H1 (cell line): Measurements from ENCODE around the gene TBC1D32. TPM values are rescaled to one million over a fixed set of nuclear protein-coding genes. Genes with fewer than 3 reads are reported as not detected.

Source experiments
- CTCF ChIA-PET: fragments of 300-600 bp; sonication (Branson Sonifier 250); formaldehyde crosslinking; loops from one replicate; lab custom pipeline; 2021; ENCODE audit not compliant: partially characterized antibody; lab: Charles Lee
- POLR2A ChIA-PET: fragments of 300-600 bp; sonication (Branson Sonifier 250); formaldehyde crosslinking; loops from one replicate; lab custom pipeline; 2021; ENCODE audit warnings: inconsistent platforms; ENCODE audit not compliant: partially characterized antibody; lab: Charles Lee
- DNase-seq, 2 experiments: peaks; one replicate each; pipeline versions ENCODE4 v3.0.0 to v3.0.0-alpha.2; 2010 to 2022; ENCODE audit warnings: low spot score in 2 of 2, low read depth in 1 of 2, mixed read lengths in 1 of 2
- FAIRE-seq: peaks from 2 replicates; lab custom pipeline; 2011; peaks lifted over from hg19 to GRCh38; lab: Jason Lieb, UNC
- H2AFZ ChIP-seq: 2 replicates; pipeline ENCODE4 v1.8.1; 2012; ENCODE audit warnings: low read length, inconsistent platforms
- H2AK5ac ChIP-seq: 2 replicates; pipeline ENCODE4 v1.6.1; 2013; ENCODE audit warnings: low read depth, low read length
- H2BK120ac ChIP-seq: replicated peaks from 2 replicates; pipeline ENCODE3; 2013; ENCODE audit warnings: low read depth, low read length, inconsistent platforms
- H2BK12ac ChIP-seq: 2 replicates; pipeline ENCODE4 v1.6.1; 2013; ENCODE audit warnings: low read depth, low read length
- H2BK15ac ChIP-seq: 2 replicates; pipeline ENCODE4 v1.6.1; 2013; ENCODE audit warnings: low read length
- H2BK20ac ChIP-seq: 2 replicates; pipeline ENCODE4 v1.6.1; 2013; ENCODE audit warnings: low read length
- H2BK5ac ChIP-seq: 2 replicates; pipeline ENCODE4 v1.6.1; 2013; ENCODE audit warnings: low read depth, low read length
- H3K14ac ChIP-seq: 2 replicates; pipeline ENCODE4 v1.6.1; 2013; ENCODE audit warnings: inconsistent platforms; ENCODE audit not compliant: insufficient read length
- H3K18ac ChIP-seq: 2 replicates; pipeline ENCODE4 v1.6.1; 2013; ENCODE audit warnings: low read length; ENCODE audit errors: extremely low read depth
- H3K23ac ChIP-seq: 2 replicates; pipeline ENCODE4 v1.6.1; 2013; ENCODE audit warnings: inconsistent platforms; ENCODE audit not compliant: insufficient read length
- H3K23me2 ChIP-seq: 2 replicates; pipeline ENCODE4 v1.6.1; 2013; ENCODE audit warnings: low read depth, low read length
- H3K27ac ChIP-seq: 2 replicates; pipeline ENCODE4 v1.6.1; 2011; ENCODE audit warnings: low read depth, low read length, inconsistent platforms
- H3K27me3 ChIP-seq, 4 experiments: replicated peaks in 1 of 4; 1 replicate in 1 of 4; 2 replicates in 3 of 4; pipeline versions ENCODE4 v1.6.1 to v1.8.1; 2011 to 2013; ENCODE audit warnings: low read length in 3 of 4, mild to moderate bottlenecking in 3 of 4, inconsistent platforms in 2 of 4, mixed read lengths in 2 of 4, moderate library complexity in 1 of 4; ENCODE audit not compliant: control insufficient read depth in 3 of 4, insufficient read depth in 3 of 4; ENCODE audit errors: extremely low read depth in 1 of 4
- H3K36me3 ChIP-seq, 4 experiments: 2 replicates each; pipeline versions ENCODE4 v1.6.1 to v1.8.1; 2011 to 2013; ENCODE audit warnings: mild to moderate bottlenecking in 4 of 4, low read length in 3 of 4, moderate library complexity in 2 of 4, control low read depth in 1 of 4, inconsistent platforms in 1 of 4; ENCODE audit not compliant: insufficient read depth in 4 of 4, control insufficient read depth in 2 of 4
- H3K4ac ChIP-seq: replicated peaks from 2 replicates; pipeline ENCODE3; 2013; ENCODE audit warnings: low read length, low read depth, mixed read lengths, inconsistent platforms; ENCODE audit not compliant: insufficient read length
- H3K4me1 ChIP-seq, 4 experiments: replicated peaks in 1 of 4; 1 replicate in 1 of 4; 2 replicates in 3 of 4; pipeline versions ENCODE4 v1.6.1 to v1.8.1; 2011 to 2013; ENCODE audit warnings: low read length in 3 of 4, inconsistent platforms in 2 of 4, mixed read lengths in 1 of 4; ENCODE audit not compliant: insufficient read depth in 4 of 4, control insufficient read depth in 3 of 4
- H3K4me2 ChIP-seq, 2 experiments: 2 replicates each; pipeline versions ENCODE4 v1.6.1 to v1.8.1; 2011 to 2013; ENCODE audit warnings: low read depth in 2 of 2, low read length in 2 of 2, control low read depth in 1 of 2, inconsistent platforms in 1 of 2, mild to moderate bottlenecking in 1 of 2; ENCODE audit not compliant: insufficient read depth in 1 of 2
- H3K4me3 ChIP-seq, 4 experiments: fragments of 200-600, 300-600 bp in 1 of 4; sonication (generic), shearing (Covaris generic), sonication (Bioruptor Twin) in 1 of 4; 2 replicates each; pipeline versions ENCODE4 v1.5.1 to v1.8.1; 2011 to 2016; ENCODE audit warnings: low read length in 4 of 4, low read depth in 3 of 4, control low read depth in 2 of 4, inconsistent platforms in 2 of 4, mild to moderate bottlenecking in 2 of 4, mixed read lengths in 1 of 4, moderate library complexity in 1 of 4; ENCODE audit not compliant: insufficient read depth in 2 of 4; ENCODE audit errors: extremely low read depth in 1 of 4
- H3K56ac ChIP-seq: replicated peaks from 2 replicates; pipeline ENCODE3; 2013; ENCODE audit warnings: low read depth, mild to moderate bottlenecking, mixed read lengths, low read length, inconsistent platforms; ENCODE audit not compliant: insufficient read length
- H3K79me1 ChIP-seq: 2 replicates; pipeline ENCODE4 v1.6.1; 2013; ENCODE audit warnings: low read depth, low read length, control low read depth
- H3K79me2 ChIP-seq, 2 experiments: 2 replicates each; pipeline versions ENCODE4 v1.6.1 to v1.8.1; 2012 to 2013; ENCODE audit warnings: low read length in 2 of 2, mild to moderate bottlenecking in 2 of 2, inconsistent platforms in 1 of 2; ENCODE audit not compliant: insufficient read depth in 2 of 2, control insufficient read depth in 1 of 2
- H3K9ac ChIP-seq, 4 experiments: replicated peaks in 1 of 4; 1 replicate in 1 of 4; 2 replicates in 3 of 4; pipeline versions ENCODE4 v1.6.1 to v1.8.1; 2011 to 2013; ENCODE audit warnings: low read depth in 3 of 4, low read length in 3 of 4, control low read depth in 2 of 4, mild to moderate bottlenecking in 2 of 4, moderate library complexity in 2 of 4, inconsistent platforms in 1 of 4; ENCODE audit errors: extremely low read depth in 1 of 4
- H3K9me3 ChIP-seq, 2 experiments: 2 replicates each; pipeline versions ENCODE4 v1.6.1 to v1.8.1; 2012 to 2013; ENCODE audit warnings: mild to moderate bottlenecking in 2 of 2, moderate library complexity in 2 of 2, control low read depth in 1 of 2, inconsistent platforms in 1 of 2, low read depth in 1 of 2, low read length in 1 of 2, mixed read lengths in 1 of 2; ENCODE audit not compliant: insufficient read depth in 2 of 2
- H4K20me1 ChIP-seq, 2 experiments: replicated peaks in 1 of 2; 2 replicates each; pipeline versions ENCODE3 to v1.8.1; 2011 to 2013; ENCODE audit warnings: inconsistent platforms in 2 of 2, low read length in 2 of 2, mild to moderate bottlenecking in 1 of 2; ENCODE audit not compliant: insufficient read depth in 2 of 2, control insufficient read depth in 1 of 2
- H4K5ac ChIP-seq: 2 replicates; pipeline ENCODE4 v1.6.1; 2013; ENCODE audit warnings: low read length, low read depth, mixed read lengths, inconsistent platforms; ENCODE audit not compliant: insufficient read length
- H4K8ac ChIP-seq: 2 replicates; pipeline ENCODE4 v1.8.0; 2013; ENCODE audit warnings: mild to moderate bottlenecking, moderate library complexity, low read length, inconsistent platforms; ENCODE audit not compliant: insufficient read depth; ENCODE audit errors: extremely low read depth
- H4K91ac ChIP-seq: replicated peaks from 2 replicates; pipeline ENCODE3; 2013; ENCODE audit warnings: low read length, mixed read lengths, inconsistent platforms; ENCODE audit not compliant: insufficient read length
- BRCA1 ChIP-seq: IDR thresholded peaks from 2 replicates; pipeline ENCODE4 v1.6.1; 2012; ENCODE audit warnings: low read depth, low read length, improper control_type of control experiment
- JUN ChIP-seq: IDR thresholded peaks from 2 replicates; pipeline ENCODE4 v1.6.1; 2011; ENCODE audit warnings: low read depth, mild to moderate bottlenecking, improper control_type of control experiment, low read length
- MAFK ChIP-seq: IDR thresholded peaks from 2 replicates; pipeline ENCODE4 v1.6.1; 2012; ENCODE audit warnings: low read depth, mild to moderate bottlenecking, improper control_type of control experiment, low read length
- NRF1 ChIP-seq: IDR thresholded peaks from 2 replicates; pipeline ENCODE4 v1.6.1; 2011; ENCODE audit warnings: mild to moderate bottlenecking, low read depth, low read length, improper control_type of control experiment
- POU5F1 ChIP-seq: IDR thresholded peaks from 2 replicates; pipeline ENCODE4 v1.6.1; 2011; ENCODE audit warnings: low read depth, mild to moderate bottlenecking, low read length, moderate library complexity
- RNF2 ChIP-seq: fragments of 200-900, 300-1000 bp; sonication (generic); IDR thresholded peaks from 2 replicates; pipeline ENCODE4 v1.7.1; 2016; ENCODE audit warnings: borderline replicate concordance, low read depth, mild to moderate bottlenecking, antibody characterized with exemption, low read length; ENCODE audit not compliant: poor library complexity, severe bottlenecking; ENCODE audit errors: missing control alignments
- RXRA ChIP-seq: IDR thresholded peaks from 2 replicates; pipeline ENCODE4 v1.6.1; 2011; ENCODE audit warnings: low read depth, mild to moderate bottlenecking, low read length, moderate library complexity; ENCODE audit not compliant: insufficient read depth
- SIX5 ChIP-seq: IDR thresholded peaks from 2 replicates; pipeline ENCODE4 v1.6.1; 2011; ENCODE audit warnings: mild to moderate bottlenecking, low read depth, low read length
- SP1 ChIP-seq: IDR thresholded peaks from 2 replicates; pipeline ENCODE4 v1.6.1; 2011; ENCODE audit warnings: low read depth, low read length
- TBP ChIP-seq: IDR thresholded peaks from 2 replicates; pipeline ENCODE4 v1.6.1; 2011; ENCODE audit warnings: low read depth, low read length, improper control_type of control experiment
- polyA plus RNA-seq, 7 experiments: library from polyadenylated mRNA; depleted of rRNA in 3 of 7; stranded (reverse) in 5 of 7; unstranded in 2 of 7; fragments of >200 nt in 5 of 7; fragments of 200-250 nt in 2 of 7; gene quantifications; 1 replicate in 5 of 7; 2 replicates in 1 of 7; 4 replicates in 1 of 7; pipeline versions ENCODE4 v1.2.1 to v1.2.3, GENCODE V29; 2011 to 2013; ENCODE audit warnings: missing spikeins in 2 of 7, mixed read lengths in 2 of 7
- total RNA-seq: library from RNA; stranded (reverse); fragmentation: NEBNext Ultra II Directional; extraction: Animal tissue kit (Norgen Biotek cat#: 25700); gene quantifications from 2 replicates; pipeline ENCODE4 v1.2.1, GENCODE V29; 2021
- TF ChIP-seq, protein P1 (sequence below): IDR thresholded peaks from 2 replicates; pipeline ENCODE4 v1.6.1; 2012; ENCODE audit warnings: inconsistent platforms
- TF ChIP-seq, protein P2 (sequence below): IDR thresholded peaks from 2 replicates; pipeline ENCODE4 v1.6.1; 2012; ENCODE audit warnings: inconsistent platforms

Gene TBC1D32
- total and polyA plus RNA-seq, 2 of the 8 experiments (the other 6 are each of a cell fraction or from before 2014, with no cell fraction given) = 5.3 to 7.1 TPM

DNA sequence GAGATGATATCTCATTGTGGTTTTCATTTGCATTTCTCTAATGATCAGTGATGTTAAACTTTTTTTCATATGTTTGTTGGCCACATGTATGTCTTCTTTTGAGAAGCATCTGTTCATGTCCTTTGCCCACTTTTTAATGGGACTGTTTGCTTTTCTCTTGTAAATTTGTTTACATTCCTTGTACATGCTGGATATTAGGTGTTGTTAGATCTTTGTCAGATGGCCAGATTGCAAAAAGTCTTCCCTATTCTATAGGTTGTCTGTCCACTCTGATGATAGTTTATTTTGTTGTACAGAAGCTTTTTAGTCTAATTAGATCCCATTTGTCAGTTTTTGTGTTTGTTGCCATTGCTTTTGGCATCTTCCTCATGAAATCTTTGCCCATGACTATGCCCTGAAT lies 172.4 kb downstream of the TBC1D32 start:
- ChIA-PET CTCF (no interaction called here), POLR2A (no interaction called here)
- no peak overlapping the region for H3K23ac ChIP-seq
- no peak overlapping the region for H3K27ac ChIP-seq
- no peaks in the 10 kb centered on the region for H3K9me3 ChIP-seq
- no peak overlapping the region for H2BK12ac ChIP-seq
- no peak overlapping the region for H3K56ac ChIP-seq
- no peak for FAIRE-seq
- no peaks in the 10 kb centered on the region for H3K27me3 ChIP-seq
- H3K4me2 ChIP-seq = no peak overlapping the region
- no peaks in the 10 kb centered on the region for H3K23me2 ChIP-seq
- H2AK5ac ChIP-seq = no peak overlapping the region
- DNase-seq = no peak
- no peak overlapping the region for H3K4ac ChIP-seq
- no peak overlapping the region for H3K9ac ChIP-seq
- TF ChIP-seq RNF2 (no peak), NRF1 (no peak), RXRA (no peak), TBP (no peak), SIX5 (no peak), JUN (no peak), SP1 (no peak), MAFK (no peak), POU5F1 (no peak), BRCA1 (no peak)
- TF ChIP-seq, protein P1, sequence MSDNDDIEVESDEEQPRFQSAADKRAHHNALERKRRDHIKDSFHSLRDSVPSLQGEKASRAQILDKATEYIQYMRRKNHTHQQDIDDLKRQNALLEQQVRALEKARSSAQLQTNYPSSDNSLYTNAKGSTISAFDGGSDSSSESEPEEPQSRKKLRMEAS = no peak
- TF ChIP-seq, protein P2, sequence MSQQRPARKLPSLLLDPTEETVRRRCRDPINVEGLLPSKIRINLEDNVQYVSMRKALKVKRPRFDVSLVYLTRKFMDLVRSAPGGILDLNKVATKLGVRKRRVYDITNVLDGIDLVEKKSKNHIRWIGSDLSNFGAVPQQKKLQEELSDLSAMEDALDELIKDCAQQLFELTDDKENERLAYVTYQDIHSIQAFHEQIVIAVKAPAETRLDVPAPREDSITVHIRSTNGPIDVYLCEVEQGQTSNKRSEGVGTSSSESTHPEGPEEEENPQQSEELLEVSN = no peak
- no peak overlapping the region for H2BK120ac ChIP-seq
- no peak overlapping the region for H2BK20ac ChIP-seq
- no peak overlapping the region for H4K8ac ChIP-seq
- H2AFZ ChIP-seq = no peak overlapping the region
- H2BK15ac ChIP-seq = no peak overlapping the region
- no peaks in the 10 kb centered on the region for H4K20me1 ChIP-seq
- H3K18ac ChIP-seq = no peak overlapping the region
- no peaks in the 10 kb centered on the region for H3K79me1 ChIP-seq
- H3K4me3 ChIP-seq = no peak overlapping the region
- H2BK5ac ChIP-seq = no peak overlapping the region
- H3K4me1 ChIP-seq = no peaks in the 10 kb centered on the region
- H4K91ac ChIP-seq = no peak overlapping the region
- no peak overlapping the region for H4K5ac ChIP-seq
- no peak overlapping the region for H3K14ac ChIP-seq
- H3K79me2 ChIP-seq = no peaks in the 10 kb centered on the region
- H3K36me3 ChIP-seq = peaks cover 0 to 2% (median 0%) of the 10 kb centered on the region in 4 experiments; a peak in 1 of 8 replicates
